GM23338 (cell line): ENCODE measurements around the gene RNF180. TPM values are rescaled to one million over a fixed set of nuclear protein-coding genes. Genes with fewer than 3 reads are reported as not detected.

Experiments used
- ATAC-seq: fragments of 200-7000 bp; cut with Tn5 transposase; 3 replicates; pipeline ENCODE4 v1.9.1; 2020
- DNase-seq: peaks from one replicate; pipeline ENCODE4 v3.0.0-alpha.2; 2015; ENCODE audit warnings: low spot score
- H2AFZ ChIP-seq: fragments of 200-600 bp; sonication (generic); 2 replicates; pipeline ENCODE4 v1.8.0; 2016; ENCODE audit warnings: antibody characterized with exemption, mild to moderate bottlenecking, moderate library complexity
- H3F3A ChIP-seq: fragments of 200-600 bp; sonication (generic); replicated peaks from 2 replicates; pipeline ENCODE4 v1.8.0; 2017; ENCODE audit warnings: antibody characterized with exemption, mixed run types, low read depth
- H3K27ac ChIP-seq: fragments of 200-600 bp; sonication (generic); 2 replicates; pipeline ENCODE4 v1.6.1; 2016; ENCODE audit warnings: low read depth
- H3K27me3 ChIP-seq: fragments of 200-600 bp; sonication (generic); 2 replicates; pipeline ENCODE4 v1.8.0; 2016; ENCODE audit warnings: mild to moderate bottlenecking, mixed run types, moderate library complexity; ENCODE audit not compliant: insufficient read depth
- H3K36me3 ChIP-seq: fragments of 200-600 bp; sonication (generic); 2 replicates; pipeline ENCODE4 v1.8.0; 2016; ENCODE audit warnings: mild to moderate bottlenecking; ENCODE audit not compliant: insufficient read depth
- H3K4me1 ChIP-seq: fragments of 200-600 bp; sonication (generic); 2 replicates; pipeline ENCODE4 v1.8.0; 2016; ENCODE audit warnings: mild to moderate bottlenecking, moderate library complexity; ENCODE audit not compliant: insufficient read depth
- H3K4me2 ChIP-seq: fragments of 200-600 bp; sonication (generic); 2 replicates; pipeline ENCODE4 v1.7.1; 2017; ENCODE audit warnings: mixed run types
- H3K4me3 ChIP-seq: fragments of 200-600 bp; sonication (generic); 2 replicates; pipeline ENCODE4 v1.6.1; 2016; ENCODE audit warnings: mixed run types
- H3K79me2 ChIP-seq: fragments of 200-600 bp; sonication (generic); replicated peaks from 2 replicates; pipeline ENCODE4 v1.8.0; 2017; ENCODE audit warnings: mild to moderate bottlenecking; ENCODE audit not compliant: insufficient read depth
- H3K9me2 ChIP-seq: fragments of 200-600 bp; sonication (generic); 2 replicates; pipeline ENCODE4 v1.8.0; 2017; ENCODE audit not compliant: insufficient read depth
- H4K20me1 ChIP-seq: fragments of 200-600 bp; sonication (generic); replicated peaks from 2 replicates; pipeline ENCODE4 v1.8.0; 2017; ENCODE audit warnings: mild to moderate bottlenecking; ENCODE audit not compliant: insufficient read depth
- H3K27ac Mint-ChIP-seq: 2 replicates; pipeline ENCODE4 v1.8.0; 2020; ENCODE audit warnings: inconsistent platforms, mild to moderate bottlenecking, moderate library complexity, mixed read lengths
- H3K27me3 Mint-ChIP-seq: 3 replicates; pipeline ENCODE4 v1.8.0; 2022; ENCODE audit warnings: low read depth, mild to moderate bottlenecking, moderate library complexity, mixed read lengths, inconsistent platforms; ENCODE audit not compliant: insufficient read depth, poor library complexity
- H3K36me3 Mint-ChIP-seq: 3 replicates; pipeline ENCODE4 v1.8.0; 2021; ENCODE audit warnings: low read depth, mild to moderate bottlenecking, inconsistent platforms, moderate library complexity, mixed read lengths
- H3K4me1 Mint-ChIP-seq: 3 replicates; pipeline ENCODE4 v1.8.0; 2020; ENCODE audit warnings: mild to moderate bottlenecking, inconsistent platforms, mixed read lengths
- H3K4me3 Mint-ChIP-seq: 3 replicates; pipeline ENCODE4 v1.8.0; 2021; ENCODE audit warnings: moderate library complexity, mild to moderate bottlenecking, inconsistent platforms, mixed read lengths
- H3K9me3 Mint-ChIP-seq: 3 replicates; pipeline ENCODE4 v1.8.0; 2020; ENCODE audit warnings: moderate library complexity, mild to moderate bottlenecking, inconsistent platforms, mixed read lengths
- CREB1 ChIP-seq: fragments of 250-450 bp; sonication (Bioruptor Pico); IDR thresholded peaks from 2 replicates; pipeline ENCODE4 v1.5.0; 2020; ENCODE audit warnings: low read depth, mild to moderate bottlenecking, moderate library complexity
- CTCF ChIP-seq, 2 experiments: fragments of 200-600 bp in 1 of 2; sonication (generic) in 1 of 2; conservative IDR thresholded peaks; 2 replicates each; pipeline versions ENCODE4 v1.5.1 to v1.6.1; 2016 to 2017; ENCODE audit warnings: antibody characterized with exemption in 2 of 2, low read depth in 2 of 2, mild to moderate bottlenecking in 2 of 2, moderate library complexity in 1 of 2
- ETS1 ChIP-seq: IDR thresholded peaks from 2 replicates; pipeline ENCODE4 v1.6.1; 2016; ENCODE audit warnings: antibody characterized with exemption
- EZH2 ChIP-seq: fragments of 200-600 bp; sonication (generic); IDR thresholded peaks from one replicate; pipeline ENCODE4 v1.8.0; 2017; ENCODE audit warnings: antibody characterized with exemption, mild to moderate bottlenecking, low read depth; ENCODE audit not compliant: unreplicated experiment
- EZH2phosphoT487 ChIP-seq: fragments of 200-600 bp; sonication (generic); IDR thresholded peaks from one replicate; pipeline ENCODE4 v1.8.1; 2018; ENCODE audit warnings: antibody characterized with exemption; ENCODE audit not compliant: unreplicated experiment
- JUNB ChIP-seq: IDR thresholded peaks from one replicate; pipeline ENCODE4 v1.6.1; 2016; ENCODE audit warnings: antibody characterized with exemption; ENCODE audit not compliant: unreplicated experiment
- NANOG ChIP-seq: IDR thresholded peaks from 2 replicates; pipeline ENCODE4 v1.6.1; 2016; ENCODE audit warnings: antibody characterized with exemption, borderline replicate concordance
- POLR2AphosphoS5 ChIP-seq: IDR thresholded peaks from 2 replicates; pipeline ENCODE4 v1.6.1; 2016; ENCODE audit warnings: antibody characterized with exemption, low read depth
- REST ChIP-seq: IDR thresholded peaks from one replicate; pipeline ENCODE4 v1.6.1; 2018; ENCODE audit warnings: antibody characterized with exemption; ENCODE audit not compliant: unreplicated experiment
- STAT1 ChIP-seq: IDR thresholded peaks from one replicate; pipeline ENCODE4 v1.6.1; 2016; ENCODE audit warnings: antibody characterized with exemption; ENCODE audit not compliant: unreplicated experiment
- ZNF114 ChIP-seq: fragments of 250-450 bp; sonication (Bioruptor Pico); IDR thresholded peaks from 2 replicates; pipeline ENCODE4 v1.5.0; 2020; ENCODE audit warnings: mild to moderate bottlenecking, moderate library complexity
- ZNF331 ChIP-seq: fragments of 250-450 bp; sonication (Bioruptor Pico); IDR thresholded peaks from 2 replicates; pipeline ENCODE4 v1.5.0; 2020; ENCODE audit warnings: low read depth, mild to moderate bottlenecking, moderate library complexity
- ZNF462 ChIP-seq: fragments of 250-450 bp; sonication (Bioruptor Pico); IDR thresholded peaks from 2 replicates; pipeline ENCODE4 v1.5.0; 2020; ENCODE audit warnings: mild to moderate bottlenecking, moderate library complexity
- polyA plus RNA-seq: library from polyadenylated mRNA; unstranded; fragments of >200 nt; fragmentation: Nextera tagmentation; extraction: Ambion mirVana; gene quantifications from 2 replicates; pipeline ENCODE4 v1.2.1, GENCODE V29; 2016
- total RNA-seq: library from RNA; depleted of rRNA; stranded (reverse); fragments of >200 nt; shearing (Covaris generic); gene quantifications from 2 replicates; pipeline ENCODE4 v1.2.3, GENCODE V29; 2014

Gene RNF180
- total and polyA plus RNA-seq, 2 experiments from 2014 or later: 2.0 to 4.2 TPM

GRCh38 chr5:64315778-64316177 lies 150.1 kb downstream of the RNF180 start:
- Histone ChIP-seq H3K4me3 (no peak overlapping the region), H3K36me3 (no peaks in the 10 kb centered on the region), H3K27me3 (no peaks in the 10 kb centered on the region), H2AFZ (no peak overlapping the region), H3K27ac (no peak overlapping the region), H3K9me2 (0 out of 2 replicates have a peak, but pooled peaks cover 3% of the 10 kb centered on the region), H4K20me1 (no peaks in the 10 kb centered on the region), H3K4me1 (no peaks in the 10 kb centered on the region), H3F3A (no peaks in the 10 kb centered on the region), H3K79me2 (no peaks in the 10 kb centered on the region), H3K4me2 (no peak overlapping the region)
- H3K36me3 Mint-ChIP-seq: no peaks in the 10 kb centered on the region
- H3K27ac Mint-ChIP-seq: no peak overlapping the region
- no peak for TF ChIP-seq JUNB
- no peak for TF ChIP-seq ZNF114 (CRISPR knock-in tag)
- TF ChIP-seq NANOG: no peak
- no peak for TF ChIP-seq ETS1
- TF ChIP-seq ZNF331 (CRISPR knock-in tag): no peak
- TF ChIP-seq STAT1: no peak
- TF ChIP-seq EZH2: no peak
- no peak for TF ChIP-seq POLR2AphosphoS5
- no peak for TF ChIP-seq CREB1 (CRISPR knock-in tag)
- no peak for TF ChIP-seq EZH2phosphoT487
- TF ChIP-seq CTCF (conservative IDR thresholded peaks at IDR 0.05; ENCODE audit: low read depth in 2 of 2): no peak
- no peak for TF ChIP-seq REST
- no peak for TF ChIP-seq ZNF462
- no peaks in the 10 kb centered on the region for H3K9me3 Mint-ChIP-seq
- ATAC-seq (no peak), DNase-seq (no peak)
- no peaks in the 10 kb centered on the region for H3K27me3 Mint-ChIP-seq
- H3K4me1 Mint-ChIP-seq: no peaks in the 10 kb centered on the region
- no peak overlapping the region for H3K4me3 Mint-ChIP-seq
